ENCODE data around the gene GPR50. TPM values are rescaled to one million over a fixed set of nuclear protein-coding genes. Genes with fewer than 3 reads are reported as not detected.
A peak's percentile ranks its signal among the peaks of the same experiment; 100 is the strongest.

The GPR50 gene
- 1.6 TPM in 2 replicates for total RNA-seq (2021; fragmentation: NEBNext Ultra II Directional; extraction: Animal tissue kit (Norgen Biotek cat#: 25700))
- 1.9 and 3.5 TPM in 2 replicates for polyA plus RNA-seq (2011; rRNA removed)
- polyA plus RNA-seq (2011; cell fraction: cytosol; rRNA removed) = 1.1 TPM
- polyA plus RNA-seq (2011; cell fraction: nucleus; rRNA removed) = 3.4 TPM
- 1.4 to 2.1 TPM (median 1.9 TPM) in 4 replicates for polyA plus RNA-seq (2012, experiment 1 of 2)
- polyA plus RNA-seq (2012, experiment 2 of 2) = 0.71 TPM
- 2.3 TPM for polyA plus RNA-seq (2013, experiment 1 of 2)
- polyA plus RNA-seq (2013, experiment 2 of 2) = 3.0 TPM
- 2.9 and 3.2 TPM in 2 replicates for polyA minus RNA-seq (2011; rRNA and poly(A)+ RNA removed)
- polyA minus RNA-seq (2011; cell fraction: cytosol; rRNA and poly(A)+ RNA removed) = 1.7 TPM
- 0.80 TPM for polyA minus RNA-seq (2011; cell fraction: nucleus; rRNA and poly(A)+ RNA removed)
- long read RNA-seq, experiment 1, partial matches to known transcripts = 0 of 2 reads
- long read RNA-seq, experiment 1, other reads (novel, unspliced or antisense) = 1 of 2 reads
- long read RNA-seq, experiment 2 = 0 reads

DNA sequence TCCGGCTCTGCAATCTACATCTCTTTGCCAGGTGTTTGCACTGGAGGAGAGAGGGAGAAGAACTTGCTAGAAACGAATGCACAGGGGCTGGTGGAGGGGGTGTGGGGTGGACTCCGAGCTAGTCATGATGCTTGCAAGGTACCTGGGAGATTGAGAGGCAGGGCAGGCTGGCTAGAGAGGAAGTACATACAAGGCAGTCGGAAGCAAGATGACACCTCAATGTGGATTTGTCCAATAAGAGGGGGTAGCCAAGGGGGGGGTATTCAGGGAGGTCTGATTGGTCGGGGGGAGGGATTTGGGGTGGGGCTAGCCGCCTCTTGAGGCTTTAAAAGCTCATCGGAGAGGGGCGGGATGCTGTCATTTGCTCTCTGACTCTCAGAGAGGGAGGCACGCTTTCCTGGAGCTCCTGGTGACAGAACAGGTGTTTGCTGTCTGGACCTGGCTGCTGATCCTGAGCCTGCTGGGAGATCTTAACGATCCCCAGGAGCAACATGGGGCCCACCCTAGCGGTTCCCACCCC is at the start of gene GPR50:
TSS of gene GPR50 (plus strand) at position 354 of the 520 bp plus-strand sequence. CDS start at position 492, 138 bp downstream.
- no peak within 1 kb of the TSS for H2BK20ac ChIP-seq (ENCODE audit: low read length)
- no peak within 1 kb of the TSS for H3K18ac ChIP-seq (ENCODE audit: extremely low read depth, low read length)
- H2AFZ ChIP-seq (ENCODE audit: low read length) = peak within 1 kb of the TSS; percentile 80; the same call in 1 of the 2 replicates
- peaks cover 7 to 15% of the 10 kb centered on the region in 2 experiments; a peak in 3 of 4 replicates for H3K9me3 ChIP-seq (ENCODE audit: insufficient read depth in 2 of 2, low read depth in 1 of 2, low read length in 1 of 2)
- H3K27me3 ChIP-seq (replicated peaks in 1 of 4; ENCODE audit: control insufficient read depth in 3 of 4, extremely low read depth in 1 of 4, insufficient read depth in 3 of 4, low read length in 3 of 4) = peaks cover 13 to 42% (median 32%) of the 10 kb centered on the region in 4 experiments
- H2BK15ac ChIP-seq (ENCODE audit: low read length) = peak within 1 kb of the TSS; percentile 88; the same call in 1 of the 2 replicates
- peaks cover 0 to 8% (median 0%) of the 10 kb centered on the region in 4 experiments; a peak in 3 of 8 replicates for H3K36me3 ChIP-seq (ENCODE audit: control insufficient read depth in 2 of 4, insufficient read depth in 4 of 4, low read length in 3 of 4)
- no peaks in the 10 kb centered on the region for H3K79me1 ChIP-seq (ENCODE audit: low read depth, low read length)
- no peak within 1 kb of the TSS for H4K91ac ChIP-seq (replicated peaks; ENCODE audit: insufficient read length, low read length)
- WGBS, 2 experiments (ENCODE audit: extremely low coverage in 1 of 2, insufficient coverage in 1 of 2, insufficient read length in 1 of 2, insufficient replicate concordance in 2 of 2, low coverage in 1 of 2, low lambda C conversion rate in 2 of 2, missing lambda C conversion rate in 1 of 2) = 86% methylated on average over 1 of the region's 11 CpGs; no CpG with 5 or more reads in 1 of the 2 experiments
- H3K56ac ChIP-seq (replicated peaks; ENCODE audit: insufficient read length, low read depth, low read length) = no peak within 1 kb of the TSS
- FAIRE-seq (no peak), DNase-seq (ENCODE audit: low read depth in 1 of 2, low spot score in 2 of 2) (no peak)
- no peaks in the 10 kb centered on the region for H3K79me2 ChIP-seq (ENCODE audit: control insufficient read depth in 1 of 2, insufficient read depth in 2 of 2, low read length in 2 of 2)
- H3K4me3 ChIP-seq (ENCODE audit: extremely low read depth in 1 of 4, insufficient read depth in 2 of 4, low read depth in 3 of 4, low read length in 4 of 4) = peak within 1 kb of the TSS; percentile 46 to 72 (median 50)
- no peak within 1 kb of the TSS for H3K27ac ChIP-seq (ENCODE audit: low read depth, low read length)
- H3K4me2 ChIP-seq (ENCODE audit: insufficient read depth in 1 of 2, low read depth in 2 of 2, low read length in 2 of 2) = peak within 1 kb of the TSS; percentile 76 to 97
- H3K4ac ChIP-seq (replicated peaks; ENCODE audit: insufficient read length, low read depth, low read length) = no peak within 1 kb of the TSS
- H3K9ac ChIP-seq (replicated peaks in 1 of 4; ENCODE audit: extremely low read depth in 1 of 4, low read depth in 3 of 4, low read length in 3 of 4) = no peak within 1 kb of the TSS
- no peaks in the 10 kb centered on the region for H4K20me1 ChIP-seq (replicated peaks in 1 of 2; ENCODE audit: control insufficient read depth in 1 of 2, insufficient read depth in 2 of 2, low read length in 2 of 2)
- H3K14ac ChIP-seq (ENCODE audit: insufficient read length) = no peak within 1 kb of the TSS
- H4K5ac ChIP-seq (ENCODE audit: insufficient read length, low read depth, low read length) = no peak within 1 kb of the TSS
- ChIA-PET POLR2A (ENCODE audit: partially characterized antibody) (interaction anchor here (0.6 kb wide), 1 partner anchor 292 kb away, joined by 3 read pairs; no protein-coding TSS in a partner anchor), CTCF (ENCODE audit: partially characterized antibody) (interaction anchor here (0.8 to 2.3 kb wide), 4 partner anchors 153 to 286 kb away, joined by 3 to 11 read pairs (median 4); no protein-coding TSS in a partner anchor)
- H4K8ac ChIP-seq (ENCODE audit: extremely low read depth, insufficient read depth, low read length) = peak within 1 kb of the TSS; percentile 79
- no peak within 1 kb of the TSS for H2BK12ac ChIP-seq (ENCODE audit: low read depth, low read length)
- H3K4me1 ChIP-seq (replicated peaks in 1 of 4; ENCODE audit: control insufficient read depth in 3 of 4, insufficient read depth in 4 of 4, low read length in 3 of 4) = peaks cover 0 to 6% (median 0%) of the 10 kb centered on the region in 4 experiments; a peak in 3 of 7 replicates
- no peaks in the 10 kb centered on the region; the same call in 1 of the 2 replicates for H3K23me2 ChIP-seq (ENCODE audit: low read depth, low read length)
- no peak within 1 kb of the TSS for H2AK5ac ChIP-seq (ENCODE audit: low read depth, low read length)
- no peak within 1 kb of the TSS for H2BK120ac ChIP-seq (replicated peaks; ENCODE audit: low read depth, low read length)
- H3K23ac ChIP-seq (ENCODE audit: insufficient read length) = no peak within 1 kb of the TSS
- H2BK5ac ChIP-seq (ENCODE audit: low read depth, low read length) = no peak within 1 kb of the TSS
- no peak for TF ChIP-seq POLR2A (IDR thresholded peaks at IDR 0.05; ENCODE audit: control extremely low read depth in 1 of 2, low read depth in 2 of 2, low read length in 2 of 2)
- no peak for TF ChIP-seq CHD1 (IDR thresholded peaks at IDR 0.05; ENCODE audit: low read depth, low read length)
